ENCODE data around the gene SCGB2B2. TPM values are rescaled to one million over a fixed set of nuclear protein-coding genes. Genes with fewer than 3 reads are reported as not detected.

SCGB2B2 gene
- total and polyA plus RNA-seq, 4 donors: 0.21 to 1.1 (median 0.69) TPM

DNA sequence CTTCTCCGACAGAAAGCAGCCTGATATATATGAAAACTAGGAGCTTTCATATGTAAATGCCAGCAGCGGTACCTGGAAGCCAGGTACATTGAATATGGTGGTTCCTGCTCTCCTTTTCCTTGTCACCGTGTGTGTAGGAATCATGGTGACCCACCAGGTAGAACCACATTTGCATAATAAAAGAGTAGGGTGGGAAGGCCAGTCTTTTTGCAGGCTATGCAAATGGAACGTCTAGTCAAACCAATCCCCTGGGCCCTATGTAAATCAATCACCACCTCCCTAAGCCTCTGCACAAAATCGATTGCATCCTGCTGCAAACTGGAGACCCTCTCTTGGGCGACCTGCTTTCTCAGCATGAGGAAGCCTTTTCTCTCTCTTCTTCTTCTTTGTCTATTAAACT lies 34.9 kb upstream of the SCGB2B2 start:
- no peaks in the 10 kb centered on the region for H3K27me3 ChIP-seq (ENCODE audit: control insufficient read depth in 3 of 3, insufficient read depth in 3 of 3, low read length in 2 of 3)
- WGBS, 2 donors: 58 to 72% methylated on average over 6 of the region's 6 CpGs
- H3K9me3 ChIP-seq (ENCODE audit: control insufficient read depth in 4 of 4, insufficient read depth in 3 of 4, low read length in 3 of 4): peaks cover 1 to 5% (median 3%) of the 10 kb centered on the region in 4 donors
- no peak for DNase-seq
- TF ChIP-seq, protein P1, sequence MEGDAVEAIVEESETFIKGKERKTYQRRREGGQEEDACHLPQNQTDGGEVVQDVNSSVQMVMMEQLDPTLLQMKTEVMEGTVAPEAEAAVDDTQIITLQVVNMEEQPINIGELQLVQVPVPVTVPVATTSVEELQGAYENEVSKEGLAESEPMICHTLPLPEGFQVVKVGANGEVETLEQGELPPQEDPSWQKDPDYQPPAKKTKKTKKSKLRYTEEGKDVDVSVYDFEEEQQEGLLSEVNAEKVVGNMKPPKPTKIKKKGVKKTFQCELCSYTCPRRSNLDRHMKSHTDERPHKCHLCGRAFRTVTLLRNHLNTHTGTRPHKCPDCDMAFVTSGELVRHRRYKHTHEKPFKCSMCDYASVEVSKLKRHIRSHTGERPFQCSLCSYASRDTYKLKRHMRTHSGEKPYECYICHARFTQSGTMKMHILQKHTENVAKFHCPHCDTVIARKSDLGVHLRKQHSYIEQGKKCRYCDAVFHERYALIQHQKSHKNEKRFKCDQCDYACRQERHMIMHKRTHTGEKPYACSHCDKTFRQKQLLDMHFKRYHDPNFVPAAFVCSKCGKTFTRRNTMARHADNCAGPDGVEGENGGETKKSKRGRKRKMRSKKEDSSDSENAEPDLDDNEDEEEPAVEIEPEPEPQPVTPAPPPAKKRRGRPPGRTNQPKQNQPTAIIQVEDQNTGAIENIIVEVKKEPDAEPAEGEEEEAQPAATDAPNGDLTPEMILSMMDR (IDR thresholded peaks at IDR 0.05; ENCODE audit: control extremely low read depth, extremely low read depth): no peak
- H3K36me3 ChIP-seq (ENCODE audit: control insufficient read depth in 4 of 4, insufficient read depth in 4 of 4, low read length in 4 of 4): no peaks in the 10 kb centered on the region
- no peak overlapping the region for H3K27ac ChIP-seq (ENCODE audit: low read depth in 1 of 2, low read length in 1 of 2)
- no peak for ATAC-seq (ENCODE audit: insufficient read depth, low FRiP score)
- H3K4me3 ChIP-seq: no peak overlapping the region
- no peaks in the 10 kb centered on the region for H3K4me1 ChIP-seq (ENCODE audit: control insufficient read depth in 5 of 5, insufficient read depth in 5 of 5, low read length in 5 of 5)
- H3K9ac ChIP-seq (ENCODE audit: insufficient read depth in 1 of 2, low read length in 2 of 2): no peak overlapping the region

DNA sequence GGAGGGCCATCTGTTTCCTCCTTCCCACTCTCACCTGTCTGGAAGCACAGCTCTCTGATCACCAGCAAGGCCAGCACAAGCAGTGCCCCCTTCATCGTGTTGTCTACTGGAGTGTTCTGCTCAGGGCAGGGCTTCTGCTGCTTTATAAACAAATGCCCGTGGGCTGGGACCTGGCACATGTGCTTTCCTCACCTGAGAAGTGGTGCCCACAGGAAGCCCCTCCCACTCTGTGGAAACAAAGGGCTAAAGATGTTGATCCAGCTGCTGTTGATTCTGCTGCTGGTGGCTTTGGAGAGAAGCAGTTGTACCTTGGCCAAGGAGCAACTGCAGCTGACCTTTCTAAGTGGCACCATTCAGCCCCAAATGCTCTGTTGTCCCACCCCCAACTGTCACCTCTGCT lies 30.7 kb upstream of the SCGB2B2 start:
- WGBS, 2 donors: 55 to 77% methylated on average over 2 of the region's 2 CpGs
- Histone ChIP-seq H3K36me3 (ENCODE audit: control insufficient read depth in 4 of 4, insufficient read depth in 4 of 4, low read length in 4 of 4) (no peaks in the 10 kb centered on the region), H3K27me3 (ENCODE audit: control insufficient read depth in 3 of 3, insufficient read depth in 3 of 3, low read length in 2 of 3) (no peaks in the 10 kb centered on the region), H3K4me3 (no peak overlapping the region), H3K9me3 (ENCODE audit: control insufficient read depth in 4 of 4, insufficient read depth in 3 of 4, low read length in 3 of 4) (peaks cover 0 to 8% (median 0%) of the 10 kb centered on the region in 4 donors), H3K27ac (ENCODE audit: low read depth in 1 of 2, low read length in 1 of 2) (no peak overlapping the region), H3K9ac (ENCODE audit: insufficient read depth in 1 of 2, low read length in 2 of 2) (no peak overlapping the region), H3K4me1 (ENCODE audit: control insufficient read depth in 5 of 5, insufficient read depth in 5 of 5, low read length in 5 of 5) (no peaks in the 10 kb centered on the region)
- DNase-seq (no peak), ATAC-seq (ENCODE audit: insufficient read depth, low FRiP score) (no peak)
- TF ChIP-seq, protein P1 (IDR thresholded peaks at IDR 0.05; ENCODE audit: control extremely low read depth, extremely low read depth): no peak

DNA sequence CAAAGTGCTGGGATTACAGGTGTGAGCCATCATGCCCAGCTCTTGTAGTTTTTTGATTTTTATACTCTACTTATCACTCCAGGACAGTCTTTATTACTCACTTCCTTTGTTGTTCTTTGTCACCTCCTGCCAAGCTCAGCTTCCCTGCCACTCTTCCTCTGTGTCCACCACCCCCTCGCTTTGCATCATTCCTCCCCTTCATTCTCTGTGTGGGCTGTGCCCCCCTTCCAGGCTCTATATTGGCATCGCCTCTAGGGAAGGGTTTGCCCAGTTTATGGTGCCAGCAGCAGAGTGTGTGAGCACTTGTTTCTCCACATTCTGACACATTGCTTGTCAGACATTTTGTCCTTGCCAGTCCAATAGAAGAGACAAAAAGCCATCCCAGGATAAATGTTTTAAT lies 15.6 kb upstream of the SCGB2B2 start:
- no peaks in the 10 kb centered on the region for H3K27me3 ChIP-seq (ENCODE audit: control insufficient read depth in 3 of 3, insufficient read depth in 3 of 3, low read length in 2 of 3)
- TF ChIP-seq, protein P1 (IDR thresholded peaks at IDR 0.05; ENCODE audit: control extremely low read depth, extremely low read depth): no peak

DNA sequence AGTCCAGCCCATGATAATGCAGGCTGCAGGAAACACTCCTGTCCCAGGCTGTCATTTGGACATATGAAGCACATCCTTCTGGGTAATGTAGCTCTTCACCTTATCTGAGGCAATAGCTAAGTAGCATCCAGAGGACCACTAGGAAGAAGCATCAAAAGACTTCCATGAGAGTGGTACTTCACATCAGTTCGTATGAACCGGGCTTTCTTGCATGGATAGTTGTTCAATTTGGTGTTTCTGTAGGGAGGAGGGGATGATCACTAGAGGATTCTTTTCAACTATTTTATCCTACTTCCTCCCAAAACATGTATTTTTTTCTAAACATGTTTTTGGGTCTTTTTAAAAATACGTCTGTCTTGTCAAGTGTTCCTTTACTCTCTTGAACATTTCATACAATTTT lies 13.4 kb upstream of the SCGB2B2 start:
- 82 to 88% methylated on average over 3 of the region's 3 CpGs for WGBS, 2 donors
- DNase-seq (no peak), ATAC-seq (ENCODE audit: insufficient read depth, low FRiP score) (no peak)
- peaks cover 0 to 3% (median 0%) of the 10 kb centered on the region in 4 donors for H3K36me3 ChIP-seq (ENCODE audit: control insufficient read depth in 4 of 4, insufficient read depth in 4 of 4, low read length in 4 of 4)
- H3K9me3 ChIP-seq (ENCODE audit: control insufficient read depth in 4 of 4, insufficient read depth in 3 of 4, low read length in 3 of 4): peaks cover 1 to 13% (median 4%) of the 10 kb centered on the region in 4 donors
- H3K4me3 ChIP-seq: no peak overlapping the region
- no peak overlapping the region for H3K27ac ChIP-seq (ENCODE audit: low read depth in 1 of 2, low read length in 1 of 2)
- TF ChIP-seq, protein P1 (IDR thresholded peaks at IDR 0.05; ENCODE audit: control extremely low read depth, extremely low read depth): no peak
- H3K27me3 ChIP-seq (ENCODE audit: control insufficient read depth in 3 of 3, insufficient read depth in 3 of 3, low read length in 2 of 3): no peaks in the 10 kb centered on the region
- H3K9ac ChIP-seq (ENCODE audit: insufficient read depth in 1 of 2, low read length in 2 of 2): no peak overlapping the region
- H3K4me1 ChIP-seq (ENCODE audit: control insufficient read depth in 5 of 5, insufficient read depth in 5 of 5, low read length in 5 of 5): no peaks in the 10 kb centered on the region

More for the DNA sequence above, 15.6 kb upstream of the SCGB2B2 start:
- Histone ChIP-seq H3K4me1 (ENCODE audit: control insufficient read depth in 5 of 5, insufficient read depth in 5 of 5, low read length in 5 of 5) (no peaks in the 10 kb centered on the region), H3K27ac (ENCODE audit: low read depth in 1 of 2, low read length in 1 of 2) (no peak overlapping the region), H3K36me3 (ENCODE audit: control insufficient read depth in 4 of 4, insufficient read depth in 4 of 4, low read length in 4 of 4) (no peaks in the 10 kb centered on the region), H3K4me3 (no peak overlapping the region), H3K9ac (ENCODE audit: insufficient read depth in 1 of 2, low read length in 2 of 2) (no peak overlapping the region), H3K9me3 (ENCODE audit: control insufficient read depth in 4 of 4, insufficient read depth in 3 of 4, low read length in 3 of 4) (peaks cover 0 to 2% (median 0%) of the 10 kb centered on the region in 4 donors)
- no peak for ATAC-seq (ENCODE audit: insufficient read depth, low FRiP score)
- DNase-seq: no peak
- 37 to 39% methylated on average over 2 of the region's 2 CpGs for WGBS, 2 donors
